ENCODE results near the gene BCAS1. TPM values are rescaled to one million over a fixed set of nuclear protein-coding genes. Genes with fewer than 3 reads are reported as not detected.

The BCAS1 gene
- total RNA-seq, 2 experiments from 2014 or later: 0.05 TPM; not detected in 1

DNA sequence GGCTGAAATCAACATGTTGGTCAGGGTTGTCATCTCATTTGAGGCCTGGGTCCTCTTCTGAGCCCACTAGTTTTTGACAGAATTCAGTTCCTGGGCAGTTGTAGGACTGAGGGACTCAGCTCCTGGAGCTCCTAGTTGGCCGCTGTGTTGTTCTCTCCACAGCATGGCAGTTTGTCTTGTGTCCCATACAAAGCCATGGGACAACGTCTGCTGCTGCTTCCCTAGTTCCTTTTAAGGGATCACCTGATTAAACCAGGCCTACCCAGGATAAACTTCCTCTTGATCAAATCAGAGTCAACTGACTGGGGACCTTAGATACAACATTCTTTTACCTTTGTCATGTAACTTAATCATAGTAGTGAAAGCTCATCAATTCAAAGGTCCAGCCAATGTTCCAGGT lies 141.0 kb downstream of the BCAS1 start:
- Mint-ChIP-seq H3K4me3 (no peak overlapping the region), H3K4me1 (ENCODE audit: low read depth) (peaks cover 40% of the 10 kb centered on the region), H3K9me3 (no peaks in the 10 kb centered on the region), H3K27me3 (ENCODE audit: low read depth) (no peaks in the 10 kb centered on the region), H3K27ac (no peak overlapping the region), H3K36me3 (ENCODE audit: low read depth) (no peaks in the 10 kb centered on the region)
- no peak for DNase-seq
- CTCF ChIA-PET: interaction anchor here (1.1 to 5.2 kb wide), 2 partner anchors 10 to 13 kb away, joined by 5 to 26 read pairs; no protein-coding TSS in a partner anchor
- intact Hi-C loops (cut with micrococcal nuclease): no loop called here

DNA sequence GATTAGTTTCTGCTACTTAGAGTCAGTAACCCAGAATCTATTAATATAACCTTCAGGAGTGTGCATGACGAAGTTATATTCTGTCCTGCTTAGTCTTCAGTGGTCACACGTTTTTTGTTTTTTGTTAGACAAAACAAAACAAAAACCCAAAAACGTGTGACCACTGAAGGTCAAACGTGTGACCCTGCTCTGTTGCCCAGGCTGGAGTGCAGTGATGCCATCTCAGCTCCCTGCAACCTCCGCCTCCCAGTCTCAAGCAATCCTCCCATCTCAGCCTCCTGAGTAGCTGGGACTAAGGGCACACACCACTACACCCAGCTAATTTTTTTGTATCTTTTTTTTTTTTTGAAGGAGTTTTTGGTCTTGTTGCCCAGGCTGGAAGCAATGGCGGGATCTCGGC lies 142.4 kb downstream of the BCAS1 start:
- H3K27ac Mint-ChIP-seq: no peak overlapping the region
- intact Hi-C loops (cut with micrococcal nuclease): no loop called here
- H3K27me3 Mint-ChIP-seq (ENCODE audit: low read depth): no peaks in the 10 kb centered on the region
- no peak for DNase-seq
- peaks cover 31% of the 10 kb centered on the region for H3K4me1 Mint-ChIP-seq (ENCODE audit: low read depth)
- H3K36me3 Mint-ChIP-seq (ENCODE audit: low read depth): no peaks in the 10 kb centered on the region
- H3K4me3 Mint-ChIP-seq: no peak overlapping the region
- CTCF ChIA-PET: interaction anchor here (0.7 to 5.2 kb wide), 2 partner anchors 11 to 366 kb away, joined by 5 to 26 read pairs; no protein-coding TSS in a partner anchor
- no peaks in the 10 kb centered on the region for H3K9me3 Mint-ChIP-seq

DNA sequence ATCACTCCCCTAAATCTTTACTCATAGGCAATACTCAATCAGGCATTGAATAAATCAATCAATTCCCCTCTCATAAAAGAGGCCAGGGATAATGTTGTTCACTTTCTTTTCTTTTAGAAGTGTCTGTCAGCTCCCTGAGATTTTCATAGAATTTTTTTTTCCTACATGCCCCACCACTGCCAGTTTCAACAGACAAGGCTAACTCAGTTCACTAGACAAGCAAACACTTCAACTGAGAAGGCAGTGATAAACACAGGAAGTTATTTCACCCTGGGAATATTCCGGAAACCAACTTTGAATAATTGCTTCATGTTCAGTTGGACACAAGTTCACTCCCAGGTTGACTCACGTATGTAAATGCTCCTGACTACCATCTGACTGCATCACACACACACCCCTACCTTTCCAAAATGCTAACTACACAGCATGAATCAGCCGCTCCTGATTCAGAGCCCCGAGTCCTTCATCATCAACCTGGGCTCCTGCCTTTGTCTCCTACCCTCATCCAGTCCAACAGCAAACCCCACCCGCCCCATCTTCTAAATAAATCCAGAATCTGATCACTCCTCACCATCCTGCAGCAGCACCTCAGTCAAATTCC lies 143.9 kb downstream of the BCAS1 start:
- H3K4me3 Mint-ChIP-seq: no peak overlapping the region

GRCh38 chr20:53925651-53926401 lies 144.6 kb downstream of the BCAS1 start:
- intact Hi-C loops (cut with micrococcal nuclease): loop anchor here (1.0 kb wide), 2 partner anchors 8 to 23 kb away; no protein-coding TSS in a partner anchor
- Mint-ChIP-seq H3K27me3 (ENCODE audit: low read depth) (no peaks in the 10 kb centered on the region), H3K9me3 (no peaks in the 10 kb centered on the region), H3K4me3 (no peak overlapping the region), H3K27ac (peak overlapping the region; percentile 36), H3K36me3 (ENCODE audit: low read depth) (no peaks in the 10 kb centered on the region), H3K4me1 (ENCODE audit: low read depth) (peaks cover 31% of the 10 kb centered on the region)
- CTCF ChIA-PET: interaction anchor here (0.7 to 1.9 kb wide), 6 partner anchors 10 to 341 kb away, joined by 3 to 6 read pairs (median 4); no protein-coding TSS in a partner anchor
- DNase-seq: no peak

More for the DNA sequence above, 143.9 kb downstream of the BCAS1 start:
- Mint-ChIP-seq H3K4me1 (ENCODE audit: low read depth) (peaks cover 34% of the 10 kb centered on the region), H3K36me3 (ENCODE audit: low read depth) (no peaks in the 10 kb centered on the region), H3K27me3 (ENCODE audit: low read depth) (no peaks in the 10 kb centered on the region), H3K27ac (peak overlapping the region; percentile 36), H3K9me3 (no peaks in the 10 kb centered on the region)
- peak; percentile 66 for DNase-seq
- intact Hi-C loops (cut with micrococcal nuclease): loop anchor here (1.0 kb wide), 2 partner anchors 8 to 23 kb away; no protein-coding TSS in a partner anchor
- CTCF ChIA-PET: interaction anchor here (1.4 to 1.6 kb wide), 2 partner anchors 13 to 61 kb away, joined by 3 to 4 read pairs; no protein-coding TSS in a partner anchor

DNA sequence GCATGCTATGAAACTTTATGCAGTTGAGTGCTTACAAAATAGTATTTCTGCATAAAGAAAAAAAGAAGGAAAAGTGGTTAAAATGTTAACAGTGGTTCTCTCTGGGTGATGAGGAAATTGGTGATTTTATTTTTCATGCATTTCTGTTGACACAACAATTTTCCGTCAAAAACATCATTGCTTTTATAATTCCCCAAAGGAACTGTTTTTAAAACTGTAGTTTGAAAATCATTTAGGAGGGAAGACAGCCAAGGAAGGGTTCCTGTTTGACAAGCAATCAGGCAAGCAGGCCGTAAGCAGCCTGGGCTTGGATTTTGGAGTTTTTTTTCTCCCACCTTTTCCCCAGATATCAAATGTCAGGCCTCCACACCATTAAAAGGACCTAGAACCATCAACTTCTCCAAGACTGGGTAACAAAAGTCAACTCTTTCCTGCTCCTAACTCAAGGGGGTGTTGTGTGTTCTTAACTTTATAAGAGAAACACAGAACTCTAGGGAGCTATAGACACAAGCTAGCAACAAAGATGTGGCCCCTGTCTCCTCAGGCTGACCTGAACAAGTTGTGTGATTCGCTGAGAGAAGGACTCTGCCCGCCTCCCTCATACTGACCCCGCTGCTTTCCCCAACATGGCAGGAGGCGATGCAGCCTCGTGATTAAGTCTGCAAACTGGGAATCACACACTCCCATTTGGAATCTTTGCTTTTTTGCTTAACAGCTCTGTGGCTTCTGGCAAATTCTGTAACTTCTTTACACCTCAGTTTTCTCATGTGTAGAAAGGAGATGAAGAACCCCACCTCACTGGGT lies 146.6 kb downstream of the BCAS1 start:
- no peak for DNase-seq
- Mint-ChIP-seq H3K9me3 (no peaks in the 10 kb centered on the region), H3K27me3 (ENCODE audit: low read depth) (no peaks in the 10 kb centered on the region), H3K27ac (no peak overlapping the region), H3K36me3 (ENCODE audit: low read depth) (no peaks in the 10 kb centered on the region), H3K4me3 (no peak overlapping the region), H3K4me1 (ENCODE audit: low read depth) (peaks cover 20% of the 10 kb centered on the region)
- CTCF ChIA-PET: interaction anchor here (0.6 to 1.9 kb wide), 3 partner anchors 8 to 17 kb away, joined by 3 to 6 read pairs (median 3); no protein-coding TSS in a partner anchor
- intact Hi-C loops (cut with micrococcal nuclease): no loop called here

DNA sequence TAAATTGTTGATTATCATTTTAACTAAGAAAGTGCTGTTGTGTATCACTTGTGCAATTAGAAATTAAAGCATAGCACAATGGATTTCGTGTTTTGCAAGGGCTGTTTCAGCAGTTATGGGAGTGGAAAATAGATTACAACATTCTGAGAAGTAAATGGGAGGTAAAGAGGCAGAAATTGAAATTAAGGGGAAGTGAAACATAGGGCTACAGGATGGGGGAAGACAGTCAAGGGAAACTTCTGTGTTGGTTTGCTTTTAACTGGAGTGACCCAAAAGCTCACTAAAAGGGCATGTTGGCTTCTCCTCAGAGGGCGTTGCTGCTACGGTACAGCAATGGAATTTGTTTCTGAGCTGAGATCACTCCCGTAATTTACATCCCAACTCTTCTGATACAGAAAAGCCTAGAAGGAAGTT lies 147.5 kb downstream of the BCAS1 start:
- CTCF ChIA-PET: interaction anchor here (0.6 kb wide), 1 partner anchor 17 kb away, joined by 3 read pairs; no protein-coding TSS in a partner anchor
- no peaks in the 10 kb centered on the region for H3K36me3 Mint-ChIP-seq (ENCODE audit: low read depth)

GRCh38 chr20:53921443-53921973 lies 148.9 kb downstream of the BCAS1 start:
- Mint-ChIP-seq H3K27ac (no peak overlapping the region), H3K9me3 (no peaks in the 10 kb centered on the region), H3K4me3 (no peak overlapping the region), H3K27me3 (ENCODE audit: low read depth) (no peaks in the 10 kb centered on the region), H3K4me1 (ENCODE audit: low read depth) (peaks cover 28% of the 10 kb centered on the region), H3K36me3 (ENCODE audit: low read depth) (no peaks in the 10 kb centered on the region)
- CTCF ChIA-PET: no interaction called here
- intact Hi-C loops (cut with micrococcal nuclease): no loop called here
- no peak for DNase-seq

More for the DNA sequence above, 147.5 kb downstream of the BCAS1 start:
- Mint-ChIP-seq H3K27ac (no peak overlapping the region), H3K4me1 (ENCODE audit: low read depth) (peaks cover 21% of the 10 kb centered on the region), H3K9me3 (no peaks in the 10 kb centered on the region), H3K27me3 (ENCODE audit: low read depth) (no peaks in the 10 kb centered on the region), H3K4me3 (no peak overlapping the region)
- no peak for DNase-seq
- intact Hi-C loops (cut with micrococcal nuclease): no loop called here

- Mint-ChIP-seq H3K4me3 (no peak overlapping the region), H3K27me3 (ENCODE audit: low read depth) (no peaks in the 10 kb centered on the region), H3K4me1 (ENCODE audit: low read depth) (peaks cover 26% of the 10 kb centered on the region), H3K27ac (no peak overlapping the region), H3K36me3 (ENCODE audit: low read depth) (no peaks in the 10 kb centered on the region), H3K9me3 (no peaks in the 10 kb centered on the region)
- CTCF ChIA-PET: no interaction called here
- DNase-seq: no peak
- intact Hi-C loops (cut with micrococcal nuclease): no loop called here
Measured at GRCh38 chr20:53920647-53921245, 149.6 kb downstream of the BCAS1 start.

DNA sequence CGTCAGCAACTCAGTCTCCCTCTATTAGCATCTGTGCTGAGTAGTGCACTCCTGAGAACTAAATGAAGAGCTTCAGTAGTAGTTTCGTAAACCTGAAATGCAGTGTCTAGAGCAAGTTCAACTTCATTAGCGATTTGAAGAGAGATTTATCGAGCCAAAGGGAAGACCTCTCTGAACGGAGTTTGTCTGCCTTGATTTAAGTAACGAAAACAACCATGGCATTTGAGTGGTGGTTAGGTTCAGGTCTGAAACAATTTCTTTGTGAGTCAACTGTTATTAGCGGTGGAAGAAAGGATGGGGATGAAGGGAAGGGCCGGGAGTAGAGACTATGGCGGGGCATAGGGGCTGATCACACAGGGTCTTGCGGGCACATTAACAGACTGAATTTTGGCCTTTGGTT lies 150.5 kb downstream of the BCAS1 start:
- H3K36me3 Mint-ChIP-seq (ENCODE audit: low read depth): no peaks in the 10 kb centered on the region
- CTCF ChIA-PET: interaction anchor here (1.2 to 1.3 kb wide), 2 partner anchors 10 to 48 kb away, joined by 3 to 5 read pairs; no protein-coding TSS in a partner anchor

DNA sequence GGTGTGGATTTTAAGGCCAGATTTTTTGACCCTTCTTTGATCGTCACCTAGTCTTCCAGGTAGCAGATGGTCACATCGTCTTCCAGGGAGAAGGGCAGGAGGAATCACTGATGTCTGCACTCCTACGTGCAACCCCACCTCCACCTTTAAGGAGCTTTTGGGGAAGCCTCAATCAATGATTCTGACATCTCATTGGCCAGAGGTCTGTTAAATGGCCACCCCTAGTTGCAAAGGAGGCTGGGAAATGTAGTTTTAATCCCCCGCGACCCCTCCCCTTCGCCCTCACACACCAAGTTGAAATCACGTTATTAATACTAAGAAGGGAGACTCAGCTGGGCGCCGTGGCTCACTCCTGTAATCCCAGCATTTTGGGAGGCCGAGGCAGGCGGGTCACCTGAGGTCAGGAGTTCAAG lies 151.4 kb downstream of the BCAS1 start:
- Mint-ChIP-seq H3K27ac (no peak overlapping the region), H3K9me3 (no peaks in the 10 kb centered on the region), H3K27me3 (ENCODE audit: low read depth) (no peaks in the 10 kb centered on the region), H3K4me1 (ENCODE audit: low read depth) (peaks cover 42% of the 10 kb centered on the region), H3K4me3 (no peak overlapping the region), H3K36me3 (ENCODE audit: low read depth) (no peaks in the 10 kb centered on the region)
- intact Hi-C loops (cut with micrococcal nuclease): loop anchor here (5.0 kb wide), 3 partner anchors 167 to 507 kb away; no protein-coding TSS in a partner anchor
- CTCF ChIA-PET: interaction anchor here (1.1 to 5.5 kb wide), 4 partner anchors 11 to 47 kb away, joined by 3 to 37 read pairs (median 4); no protein-coding TSS in a partner anchor
- no peak for DNase-seq

More for the DNA sequence above, 150.5 kb downstream of the BCAS1 start:
- no peaks in the 10 kb centered on the region for H3K27me3 Mint-ChIP-seq (ENCODE audit: low read depth)
- no peaks in the 10 kb centered on the region for H3K9me3 Mint-ChIP-seq
- intact Hi-C loops (cut with micrococcal nuclease): loop anchor here (5.0 kb wide), 3 partner anchors 168 to 508 kb away; no protein-coding TSS in a partner anchor
- H3K27ac Mint-ChIP-seq: no peak overlapping the region
- DNase-seq: no peak
- no peak overlapping the region for H3K4me3 Mint-ChIP-seq
- H3K4me1 Mint-ChIP-seq (ENCODE audit: low read depth): peaks cover 32% of the 10 kb centered on the region

DNA sequence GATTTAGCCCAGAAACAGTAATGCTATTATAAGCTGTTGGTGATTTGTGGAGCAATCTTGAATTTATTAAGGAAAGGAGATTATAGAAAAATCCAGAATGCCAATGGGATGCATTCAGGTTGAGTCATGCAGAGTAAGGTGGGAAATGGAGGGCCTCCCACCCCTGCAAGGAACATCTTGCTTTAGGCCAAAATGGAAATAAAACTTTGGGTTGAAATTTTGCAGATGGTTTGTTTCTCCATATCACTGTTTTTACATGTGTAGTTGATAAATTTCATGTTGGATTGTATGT lies 152.4 kb downstream of the BCAS1 start:
- CTCF ChIA-PET: interaction anchor here (0.6 to 5.5 kb wide), 6 partner anchors 12 to 338 kb away, joined by 3 to 37 read pairs (median 8); no protein-coding TSS in a partner anchor

More for the DNA sequence above, 152.4 kb downstream of the BCAS1 start:
- Mint-ChIP-seq H3K9me3 (no peaks in the 10 kb centered on the region), H3K4me3 (no peak overlapping the region), H3K36me3 (ENCODE audit: low read depth) (no peaks in the 10 kb centered on the region), H3K27ac (no peak overlapping the region), H3K27me3 (ENCODE audit: low read depth) (no peaks in the 10 kb centered on the region), H3K4me1 (ENCODE audit: low read depth) (peaks cover 44% of the 10 kb centered on the region)
- intact Hi-C loops (cut with micrococcal nuclease): loop anchor here (5.0 kb wide), 3 partner anchors 166 to 506 kb away; no protein-coding TSS in a partner anchor
- no peak for DNase-seq
